AG04450 (cell line): ENCODE results near the gene SCUBE2. TPM values are rescaled to one million over a fixed set of nuclear protein-coding genes. Genes with fewer than 3 reads are reported as not detected.

ENCODE experiments used
- CTCF ChIA-PET: fragments of 300-600, 350-600 bp; formaldehyde crosslinking; extraction: SDS; loops from one replicate; lab custom pipeline; 2022; ENCODE audit warnings: antibody characterized with exemption, inconsistent platforms; lab: Charles Lee
- POLR2A ChIA-PET: fragments of 350-600 bp; formaldehyde crosslinking; extraction: SDS; loops from one replicate; lab custom pipeline; 2021; ENCODE audit warnings: antibody characterized with exemption, inconsistent platforms; lab: Yijun Ruan, JAX
- DNase-seq: peaks from one replicate; pipeline ENCODE4 v3.0.0-alpha.2; 2011; ENCODE audit warnings: low read depth, low spot score
- H3K27ac ChIP-seq: one replicate; pipeline ENCODE4 v1.5.1; 2012; ENCODE audit warnings: low read depth, low read length, control low read depth
- H3K27me3 ChIP-seq: one replicate; pipeline ENCODE4 v1.6.0; 2012; ENCODE audit warnings: low read length; ENCODE audit not compliant: control insufficient read depth, insufficient read depth
- H3K4me3 ChIP-seq: 2 replicates; pipeline ENCODE4 v1.5.1; 2011; ENCODE audit warnings: mild to moderate bottlenecking, low read depth, low read length, control low read depth
- H3K9me3 ChIP-seq: 2 replicates; pipeline ENCODE4 v1.5.1; 2012; ENCODE audit warnings: low read length; ENCODE audit not compliant: control insufficient read depth, insufficient read depth
- CTCF ChIP-seq: IDR thresholded peaks from 2 replicates; pipeline ENCODE4 v1.5.1; 2011; ENCODE audit warnings: low read depth, low read length, control low read depth, inconsistent platforms
- polyA plus RNA-seq: library from polyadenylated mRNA; depleted of rRNA; stranded (reverse); fragments of >200 nt; gene quantifications from 2 replicates; pipeline ENCODE4 v1.2.3, GENCODE V29; 2011

Gene SCUBE2
- polyA plus RNA-seq, 1 experiment, result 1.3 TPM

- TF ChIP-seq CTCF, result no peak
- H3K27ac ChIP-seq, result no peak overlapping the region
- ChIA-PET POLR2A (no interaction called here), CTCF (interaction anchor here (1.0 to 5.0 kb wide), 3 partner anchors 11 to 90 kb away, joined by 3 to 29 read pairs (median 6); no protein-coding TSS in a partner anchor)
- no peaks in the 10 kb centered on the region for H3K9me3 ChIP-seq
- no peak overlapping the region for H3K4me3 ChIP-seq
- no peaks in the 10 kb centered on the region for H3K27me3 ChIP-seq
- peak; percentile 7 for DNase-seq
Measured at GRCh38 chr11:9047964-9048523, 43.4 kb downstream of the SCUBE2 start.

DNA sequence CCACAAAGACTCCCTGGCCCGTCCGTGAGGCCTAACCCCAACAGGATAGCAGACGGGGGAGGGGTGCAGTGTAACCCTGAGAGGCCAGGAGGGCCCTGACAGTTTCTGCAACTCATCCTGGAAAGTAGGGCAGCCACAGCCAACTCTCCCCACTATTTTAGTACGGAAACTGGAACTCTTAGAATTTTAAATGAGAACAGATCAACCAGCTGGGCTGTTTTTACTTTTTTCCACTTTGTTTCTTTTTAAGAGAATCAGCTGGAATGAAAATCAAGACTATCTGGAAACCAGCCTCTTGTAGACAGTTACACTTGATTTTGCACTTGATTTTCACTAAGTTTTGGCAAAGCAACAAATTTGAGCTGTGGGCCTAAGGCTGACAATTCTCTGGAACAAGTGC lies 44.9 kb downstream of the SCUBE2 start:
- H3K4me3 ChIP-seq, result no peak overlapping the region
- H3K27me3 ChIP-seq, result no peaks in the 10 kb centered on the region
- no peak for DNase-seq
- no peak for TF ChIP-seq CTCF
- no peak overlapping the region for H3K27ac ChIP-seq
- H3K9me3 ChIP-seq, result no peaks in the 10 kb centered on the region
- ChIA-PET POLR2A (no interaction called here), CTCF (interaction anchor here (0.7 to 5.0 kb wide), 2 partner anchors 31 to 33 kb away, joined by 5 to 29 read pairs; no protein-coding TSS in a partner anchor)

DNA sequence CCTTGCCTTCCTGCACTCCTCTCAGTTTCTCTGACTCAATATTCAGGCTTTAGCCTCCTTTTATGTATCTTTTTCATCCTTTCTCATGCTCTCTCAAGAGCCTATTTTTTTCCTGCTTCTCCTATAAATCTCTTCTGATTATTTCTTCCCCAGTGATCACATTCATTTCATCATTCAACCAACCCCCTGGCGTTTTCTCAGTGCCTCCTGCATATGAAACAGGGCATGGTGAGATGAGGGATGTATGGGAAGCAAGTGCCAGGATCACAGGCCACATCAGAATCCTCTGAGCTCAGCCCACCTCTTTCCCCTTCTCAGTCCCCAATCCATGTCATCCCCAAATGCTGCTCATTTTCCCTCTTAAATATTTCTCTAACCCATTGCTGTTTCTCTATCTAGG lies 48.9 kb downstream of the SCUBE2 start:
- H3K9me3 ChIP-seq, result peaks cover 4% of the 10 kb centered on the region
- TF ChIP-seq CTCF, result no peak

DNA sequence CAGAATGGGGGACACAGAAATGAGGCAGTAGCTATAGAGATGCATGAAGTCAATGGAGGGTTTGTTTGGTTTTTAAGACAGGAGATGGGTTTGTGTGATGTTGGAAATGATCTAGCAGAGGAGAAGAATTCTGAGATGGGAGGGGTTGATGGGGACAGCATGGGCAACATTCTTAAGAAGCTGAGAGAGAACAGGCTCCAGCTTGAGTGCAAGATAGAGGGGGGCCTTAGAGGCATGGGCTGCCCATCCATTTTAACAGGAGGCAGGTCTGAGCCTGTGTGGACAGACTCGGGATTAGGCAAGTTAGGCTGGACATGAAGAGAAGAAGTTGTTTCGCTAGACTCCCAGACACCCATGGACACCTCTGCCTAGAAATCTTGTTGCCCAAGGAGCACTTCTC lies 49.7 kb downstream of the SCUBE2 start:
- Histone ChIP-seq H3K27me3 (no peaks in the 10 kb centered on the region), H3K27ac (no peak overlapping the region), H3K4me3 (no peak overlapping the region), H3K9me3 (peaks cover 4% of the 10 kb centered on the region)
- no peak for TF ChIP-seq CTCF
- CTCF ChIA-PET, result interaction anchor here (1.1 kb wide), 1 partner anchor 26 kb away, joined by 4 read pairs; no protein-coding TSS in a partner anchor
- POLR2A ChIA-PET, result no interaction called here
- no peak for DNase-seq

More for the DNA sequence above, 48.9 kb downstream of the SCUBE2 start:
- Histone ChIP-seq H3K4me3 (no peak overlapping the region), H3K27ac (no peak overlapping the region), H3K27me3 (no peaks in the 10 kb centered on the region)
- ChIA-PET CTCF (no interaction called here), POLR2A (no interaction called here)
- DNase-seq, result no peak

DNA sequence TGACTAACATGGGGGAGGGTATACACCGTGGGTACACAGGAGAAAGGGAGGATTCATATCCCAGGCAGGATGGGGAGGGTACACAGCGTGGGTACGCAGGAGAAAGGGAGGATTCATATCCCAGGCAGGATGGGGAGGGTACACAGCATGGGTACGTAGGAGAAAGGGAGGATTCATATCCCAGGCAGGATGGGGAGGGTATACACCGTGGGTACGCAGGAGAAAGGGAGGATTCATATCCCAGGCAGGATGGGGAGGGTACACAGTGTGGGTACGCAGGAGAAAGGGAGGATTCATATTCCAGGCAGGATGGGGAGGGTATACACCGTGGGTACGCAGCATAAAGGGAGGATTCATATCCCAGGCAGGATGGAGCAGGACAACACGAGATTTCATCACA lies 51.0 kb downstream of the SCUBE2 start:
- POLR2A ChIA-PET, result no interaction called here
- Histone ChIP-seq H3K27me3 (no peaks in the 10 kb centered on the region), H3K4me3 (no peak overlapping the region), H3K9me3 (peaks cover 4% of the 10 kb centered on the region), H3K27ac (no peak overlapping the region)
- DNase-seq, result no peak
- no peak for TF ChIP-seq CTCF
- CTCF ChIA-PET, result interaction anchor here (1.1 kb wide), 1 partner anchor 25 kb away, joined by 7 read pairs; no protein-coding TSS in a partner anchor
